Hepatocyte (in vitro differentiated cells): Measurements from ENCODE around the gene OLIG2. TPM values are rescaled to one million over a fixed set of nuclear protein-coding genes. Genes with fewer than 3 reads are reported as not detected.
A peak's percentile ranks its signal among the peaks of the same experiment; 100 is the strongest.

Source experiments
- DNase-seq: peaks from one replicate; pipeline ENCODE4 v3.0.0-alpha.2; 2016; ENCODE audit warnings: low spot score
- H2AFZ ChIP-seq: fragments of 200-600 bp; sonication (generic); 2 replicates; pipeline ENCODE4 v1.6.0; 2016; ENCODE audit warnings: antibody characterized with exemption, mild to moderate bottlenecking
- H3K27ac ChIP-seq: fragments of 200-600 bp; sonication (generic); 2 replicates; pipeline ENCODE4 v1.5.1; 2016; ENCODE audit warnings: mild to moderate bottlenecking
- H3K27me3 ChIP-seq: fragments of 200-600 bp; sonication (generic); 2 replicates; pipeline ENCODE4 v1.6.1; 2016
- H3K36me3 ChIP-seq: fragments of 200-600 bp; sonication (generic); replicated peaks from 2 replicates; pipeline ENCODE4 v1.5.1; 2016; ENCODE audit warnings: low read depth; ENCODE audit not compliant: insufficient read depth
- H3K4me1 ChIP-seq: fragments of 200-600 bp; sonication (generic); 2 replicates; pipeline ENCODE4 v1.5.1; 2016; ENCODE audit warnings: mild to moderate bottlenecking, moderate library complexity; ENCODE audit not compliant: insufficient read depth
- H3K4me2 ChIP-seq: fragments of 200-600 bp; sonication (generic); 2 replicates; pipeline ENCODE4 v1.6.0; 2016
- H3K4me3 ChIP-seq: fragments of 200-600 bp; sonication (generic); 2 replicates; pipeline ENCODE4 v1.5.1; 2016; ENCODE audit warnings: mild to moderate bottlenecking
- H3K79me2 ChIP-seq: fragments of 200-600 bp; sonication (generic); 2 replicates; pipeline ENCODE4 v1.6.0; 2017; ENCODE audit warnings: mild to moderate bottlenecking
- H3K9me2 ChIP-seq: fragments of 200-600 bp; sonication (generic); replicated peaks from 2 replicates; pipeline ENCODE4 v1.6.0; 2017; ENCODE audit warnings: mild to moderate bottlenecking; ENCODE audit not compliant: insufficient read depth
- H3K9me3 ChIP-seq: fragments of 200-600 bp; sonication (generic); 2 replicates; pipeline ENCODE4 v1.5.1; 2016; ENCODE audit warnings: low read depth, mild to moderate bottlenecking
- H4K20me1 ChIP-seq: fragments of 200-600 bp; sonication (generic); 2 replicates; pipeline ENCODE4 v1.6.0; 2016; ENCODE audit warnings: mild to moderate bottlenecking; ENCODE audit not compliant: insufficient read depth, poor library complexity, severe bottlenecking
- CTCF ChIP-seq: fragments of 200-600 bp; sonication (generic); IDR thresholded peaks from 2 replicates; pipeline ENCODE4 v1.5.1; 2016; ENCODE audit warnings: antibody characterized with exemption, mild to moderate bottlenecking; ENCODE audit not compliant: poor library complexity
- EZH2 ChIP-seq: fragments of 200-600 bp; sonication (generic); IDR thresholded peaks from 2 replicates; pipeline ENCODE4 v1.6.1; 2016; ENCODE audit warnings: antibody characterized with exemption, mild to moderate bottlenecking, borderline replicate concordance
- EZH2phosphoT487 ChIP-seq: fragments of 200-600 bp; sonication (generic); IDR thresholded peaks from one replicate; pipeline ENCODE4 v1.6.1; 2018; ENCODE audit warnings: antibody characterized with exemption, mild to moderate bottlenecking, low read depth, moderate library complexity; ENCODE audit not compliant: unreplicated experiment, severe bottlenecking
- WGBS: methylation state at CpG from one replicate; pipeline ENCODE4 v1.1.6; 2016; ENCODE audit warnings: low lambda C conversion rate; ENCODE audit errors: missing lambda C conversion rate; 5-methylcytosine and 5-hydroxymethylcytosine counted together
- polyA plus RNA-seq: library from polyadenylated mRNA; unstranded; fragments of >200 nt; fragmentation: Nextera tagmentation; extraction: Ambion mirVana; gene quantifications from 2 replicates; pipeline ENCODE4 v1.2.1, GENCODE V29; 2016
- total RNA-seq: library from RNA; depleted of rRNA; stranded (reverse); fragments of >200 nt; gene quantifications from 2 replicates; pipeline ENCODE4 v1.2.3, GENCODE V29; 2014

OLIG2 gene
- total and polyA plus RNA-seq, 2 experiments from 2014 or later = not detected

GRCh38 chr21:33063907-33064622 lies 38.3 kb downstream of the OLIG2 start:
- Histone ChIP-seq H3K79me2 (no peaks in the 10 kb centered on the region), H3K4me1 (no peaks in the 10 kb centered on the region), H4K20me1 (no peaks in the 10 kb centered on the region), H3K9me2 (no peaks in the 10 kb centered on the region), H3K4me2 (no peak overlapping the region), H3K27me3 (peaks cover 86% of the 10 kb centered on the region), H3K4me3 (no peak overlapping the region), H2AFZ (no peak overlapping the region), H3K36me3 (no peaks in the 10 kb centered on the region), H3K27ac (no peak overlapping the region), H3K9me3 (peaks cover 2% of the 10 kb centered on the region)
- no peak for DNase-seq
- WGBS = 42% methylated on average over 14 of the region's 14 CpGs
- TF ChIP-seq EZH2phosphoT487 (no peak), CTCF (no peak), EZH2 (no peak)

GRCh38 chr21:33064623-33065390 lies 39.1 kb downstream of the OLIG2 start:
- no peaks in the 10 kb centered on the region for H3K9me2 ChIP-seq
- no peaks in the 10 kb centered on the region for H4K20me1 ChIP-seq
- no peaks in the 10 kb centered on the region for H3K36me3 ChIP-seq
- H3K9me3 ChIP-seq = peaks cover 7% of the 10 kb centered on the region
- no peak overlapping the region for H2AFZ ChIP-seq
- H3K4me3 ChIP-seq = no peak overlapping the region
- H3K27ac ChIP-seq = no peak overlapping the region
- no peak overlapping the region for H3K4me2 ChIP-seq
- DNase-seq = no peak
- H3K4me1 ChIP-seq = peaks cover under 1% of the 10 kb centered on the region
- no peaks in the 10 kb centered on the region for H3K79me2 ChIP-seq
- peaks cover 86% of the 10 kb centered on the region for H3K27me3 ChIP-seq
- TF ChIP-seq CTCF = no peak
- no peak for TF ChIP-seq EZH2phosphoT487
- peak; percentile 21 for TF ChIP-seq EZH2
- WGBS = 50% methylated on average over 18 of the region's 18 CpGs

GRCh38 chr21:33067043-33067442 lies 41.3 kb downstream of the OLIG2 start:
- 88% methylated on average over 7 of the region's 7 CpGs for WGBS
- no peak overlapping the region for H3K27ac ChIP-seq
- H3K27me3 ChIP-seq = peaks cover 87% of the 10 kb centered on the region
- H3K79me2 ChIP-seq = no peaks in the 10 kb centered on the region
- peaks cover 7% of the 10 kb centered on the region for H3K9me3 ChIP-seq
- H3K36me3 ChIP-seq = no peaks in the 10 kb centered on the region
- no peak overlapping the region for H3K4me3 ChIP-seq
- no peak for DNase-seq
- H3K4me1 ChIP-seq = peaks cover 17% of the 10 kb centered on the region
- no peaks in the 10 kb centered on the region for H4K20me1 ChIP-seq
- TF ChIP-seq EZH2phosphoT487 (no peak), CTCF (no peak), EZH2 (no peak)
- no peaks in the 10 kb centered on the region for H3K9me2 ChIP-seq
- H2AFZ ChIP-seq = no peak overlapping the region
- no peak overlapping the region for H3K4me2 ChIP-seq
